GM19240 (cell line): ENCODE data around the gene FANCI.
"Not testable (repeated sequence)": the region's sequence is repeated elsewhere in the genome, so short reads cannot be mapped to it uniquely, and the experiment has no call there.

Experiments
- DNase-seq: peaks from one replicate; pipeline ENCODE4 v3.0.0; 2011; ENCODE audit warnings: low spot score; ENCODE audit not compliant: insufficient read length

FANCI gene

DNA sequence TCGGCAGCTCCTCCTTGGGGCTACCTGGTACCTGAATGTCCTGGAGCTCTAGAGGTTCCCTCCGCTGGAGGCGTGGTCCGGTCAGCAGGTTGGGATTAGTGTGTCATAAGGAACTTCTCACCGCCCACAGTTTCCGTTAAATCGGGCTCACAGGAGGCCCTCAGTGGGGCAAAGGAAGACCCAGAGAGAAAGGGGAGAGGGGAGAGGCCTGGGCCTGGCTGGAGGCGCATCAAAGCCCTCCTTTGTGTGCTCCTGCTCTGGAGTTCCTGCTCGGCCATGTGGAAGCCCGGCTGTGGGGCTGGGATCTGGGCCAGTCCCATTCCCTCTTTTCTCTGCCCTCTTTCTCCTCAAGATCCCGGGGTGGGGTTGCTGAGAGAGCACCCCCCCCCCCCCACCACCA is 22.2 kb upstream of the FANCI start, which contains the start of gene RLBP1:
Gene RLBP1 (minus strand): TSS at position 37 of the 400 bp plus-strand sequence. CDS start 2,604 bp downstream, outside the sequence.
- no peak for DNase-seq

DNA sequence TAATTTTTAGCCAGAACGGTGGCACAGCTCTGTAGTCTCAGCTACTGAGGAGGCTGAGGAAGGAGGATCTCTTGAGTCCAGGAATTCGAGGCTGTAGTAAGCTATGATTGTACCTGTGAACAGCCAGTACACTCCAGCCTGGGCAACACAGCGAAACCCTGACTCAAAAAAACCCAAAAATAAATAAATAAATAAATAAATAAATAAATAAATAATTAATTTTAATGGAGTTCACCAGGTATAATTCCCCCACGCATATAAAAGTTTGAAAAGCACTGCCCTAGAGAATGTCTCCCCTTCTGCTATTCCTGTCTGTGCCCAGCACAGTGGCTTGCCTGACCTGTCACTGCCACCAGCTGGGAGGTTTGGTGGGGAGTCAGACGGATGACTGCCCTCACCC is 18.2 kb upstream of the FANCI start:
- no peak for DNase-seq

DNA sequence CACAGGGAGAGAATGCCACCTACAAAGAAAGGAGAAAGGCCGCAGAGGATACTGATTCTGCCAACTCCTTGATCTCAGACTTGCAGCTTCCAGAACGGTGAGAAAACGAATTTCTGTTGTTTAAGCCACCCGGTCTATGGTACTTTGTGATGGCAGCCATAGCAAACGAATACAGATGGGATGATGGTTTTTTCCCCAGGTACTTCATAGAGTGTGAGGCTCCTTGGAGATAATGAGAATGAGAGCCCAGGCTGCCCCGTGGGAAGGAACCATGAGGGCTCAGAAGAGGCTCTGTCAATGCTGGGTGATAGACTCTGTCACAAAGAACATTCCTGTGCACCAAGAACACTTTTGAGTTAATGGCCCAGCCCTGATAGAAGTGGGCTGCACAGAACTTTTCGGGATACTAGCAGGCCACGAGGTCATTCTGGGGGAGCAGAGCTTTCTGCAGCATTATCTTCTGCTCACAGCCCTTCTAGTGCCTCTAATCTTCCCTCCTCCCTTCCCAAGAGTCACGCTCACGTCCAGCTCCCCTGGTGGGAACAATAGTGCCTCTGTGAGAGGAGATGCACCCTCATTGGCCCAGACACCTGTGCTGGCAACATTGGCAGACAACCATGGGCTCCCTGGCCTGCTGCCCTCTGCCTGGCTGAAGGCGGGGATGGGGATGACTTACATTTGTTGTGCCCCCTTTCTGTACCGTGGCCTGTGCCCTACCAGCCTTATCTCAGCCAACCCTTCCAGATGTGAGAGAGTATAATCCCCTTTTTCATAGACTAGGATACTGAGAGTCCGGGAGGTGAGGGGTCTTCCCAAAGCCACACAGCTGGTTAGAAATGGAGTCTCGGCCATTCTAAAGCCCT is 17.2 kb upstream of the FANCI start:
- no peak for DNase-seq

DNA sequence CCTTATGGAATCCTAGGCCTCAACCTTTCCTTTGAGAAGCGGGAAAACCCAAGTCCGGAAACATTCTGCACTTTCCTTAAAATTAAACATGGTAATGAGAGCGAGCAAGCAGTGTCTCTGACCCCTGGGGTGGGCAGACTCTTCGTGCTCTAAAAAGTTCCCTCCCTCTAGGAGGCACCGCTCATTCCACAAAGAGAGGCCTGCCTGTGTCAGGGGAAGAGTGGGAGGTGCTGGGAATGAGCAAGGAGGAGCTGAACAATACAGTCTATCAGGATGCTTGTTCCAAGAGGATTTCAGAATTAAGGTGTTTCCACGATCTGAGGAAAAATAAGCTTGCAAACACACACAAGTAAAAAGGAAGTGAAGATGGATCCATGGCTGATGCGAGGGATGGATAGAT is 16.4 kb upstream of the FANCI start:
- DNase-seq = no peak

DNA sequence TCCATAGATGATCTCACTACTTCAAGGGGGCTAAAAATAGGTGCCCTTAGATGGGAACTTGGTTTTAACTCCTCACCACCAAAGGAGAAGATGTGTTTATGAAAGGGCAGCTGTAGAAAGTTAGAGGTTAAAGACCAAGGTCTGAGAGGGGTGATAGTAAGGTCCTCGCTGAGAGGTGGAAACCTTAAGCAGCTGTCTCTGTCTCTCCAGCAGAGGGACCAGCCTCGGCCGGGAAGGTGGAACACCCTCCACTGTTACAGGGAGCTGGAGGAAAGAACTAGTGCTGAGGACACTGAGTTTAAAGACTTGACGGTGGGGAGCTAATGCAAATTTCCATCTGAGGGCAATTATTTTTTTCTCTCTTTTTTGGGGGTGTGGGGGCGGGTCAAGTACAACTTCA is 13.5 kb upstream of the FANCI start:
- no peak for DNase-seq

GRCh38 chr15:89231832-89232231 is 11.9 kb upstream of the FANCI start:
- no peak for DNase-seq

DNA sequence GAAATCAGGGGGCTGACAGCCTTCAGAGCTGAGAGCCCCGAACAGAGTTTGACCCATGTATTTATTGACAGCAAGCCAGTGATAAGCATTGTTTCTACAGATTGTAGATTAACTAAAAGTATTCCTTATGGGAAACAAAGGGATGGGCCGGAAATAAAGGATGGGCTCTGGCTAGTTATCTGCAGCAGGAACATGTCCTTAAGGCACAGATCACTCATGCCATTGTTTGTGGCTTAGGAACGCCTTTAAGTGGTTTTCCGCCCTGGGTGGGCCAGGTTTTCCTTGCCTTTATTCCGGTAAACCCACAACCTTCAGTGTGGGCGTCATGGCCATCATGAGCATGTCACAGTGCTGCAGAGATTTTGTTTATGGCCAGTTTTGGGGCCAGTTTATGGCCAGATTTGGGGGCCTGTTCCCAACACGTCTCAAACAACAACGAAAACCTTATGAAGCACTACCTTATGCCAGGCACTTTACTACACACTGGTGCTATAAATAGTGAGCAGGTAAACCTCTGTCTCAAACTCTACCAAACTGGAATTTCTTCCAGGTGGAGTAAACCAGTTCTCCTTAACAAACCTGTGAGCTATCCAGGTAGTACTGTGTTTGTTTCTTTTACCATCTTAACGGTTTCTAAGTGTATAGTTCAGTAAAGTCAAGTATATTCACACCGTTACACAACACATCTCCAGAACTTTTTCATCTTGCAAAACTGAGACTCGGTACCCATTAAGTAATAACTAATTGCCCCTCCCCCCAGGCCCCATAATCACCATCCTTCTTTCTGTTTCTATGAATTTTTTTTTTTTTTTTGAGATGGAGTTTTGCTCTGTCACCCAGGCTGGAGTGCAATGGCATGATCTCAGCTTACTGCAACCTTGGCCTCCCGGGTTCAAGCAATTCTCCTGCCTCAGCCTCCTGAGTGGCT is 3.6 kb upstream of the FANCI start:
- not testable (repeated sequence) for DNase-seq

DNA sequence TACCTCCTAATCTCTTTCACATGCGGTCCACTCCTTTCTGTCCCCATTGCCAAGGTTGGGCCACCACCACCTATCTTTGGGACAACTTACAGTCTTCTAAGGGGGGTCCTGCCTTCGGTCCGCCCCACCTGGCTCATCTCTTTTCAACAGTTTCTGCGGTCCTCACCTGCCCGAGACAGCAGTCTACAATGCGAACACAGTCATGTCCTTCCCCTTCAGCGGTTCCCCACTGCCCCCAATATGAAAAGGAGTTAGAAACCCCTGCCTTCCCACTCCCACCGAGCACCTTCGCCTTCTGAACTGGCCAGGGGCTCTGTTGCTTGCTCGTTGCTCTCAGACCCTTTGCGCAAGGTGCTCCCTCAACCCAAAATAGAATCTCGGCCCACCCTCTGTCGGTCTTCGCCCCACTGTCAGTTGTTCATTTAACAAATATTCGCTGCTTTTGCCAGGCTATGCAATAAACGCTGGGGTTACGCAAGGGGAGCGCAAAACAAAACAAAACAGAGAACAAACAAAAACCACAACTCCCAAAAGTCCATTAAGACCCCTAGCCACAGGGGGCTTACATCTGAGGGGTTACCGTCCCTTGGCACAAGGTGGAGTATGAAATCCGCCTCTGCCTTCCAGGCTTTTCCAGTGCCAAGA is 611 bp upstream of the FANCI start:
- DNase-seq = no peak

DNA sequence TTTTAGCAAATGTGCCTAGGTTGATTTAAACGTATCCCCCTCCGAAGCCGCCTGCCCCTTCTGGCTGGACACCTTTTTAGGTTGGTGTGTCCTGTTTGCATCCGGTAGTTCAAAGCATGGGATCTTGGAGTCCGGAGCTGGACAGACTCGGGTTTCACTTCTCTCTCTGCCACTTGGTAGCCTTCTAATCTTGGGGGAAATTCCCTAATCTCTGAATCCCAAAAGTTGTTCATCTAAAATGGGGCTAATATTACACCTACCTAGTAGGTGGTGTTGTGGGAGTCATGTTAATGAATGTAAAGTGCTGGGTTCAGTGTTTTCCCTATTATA is 760 bp downstream of the FANCI start:
- no peak for DNase-seq

- DNase-seq = no peak
These were observed 3.7 kb downstream of the FANCI start for GRCh38 chr15:89247446-89247845.

DNA sequence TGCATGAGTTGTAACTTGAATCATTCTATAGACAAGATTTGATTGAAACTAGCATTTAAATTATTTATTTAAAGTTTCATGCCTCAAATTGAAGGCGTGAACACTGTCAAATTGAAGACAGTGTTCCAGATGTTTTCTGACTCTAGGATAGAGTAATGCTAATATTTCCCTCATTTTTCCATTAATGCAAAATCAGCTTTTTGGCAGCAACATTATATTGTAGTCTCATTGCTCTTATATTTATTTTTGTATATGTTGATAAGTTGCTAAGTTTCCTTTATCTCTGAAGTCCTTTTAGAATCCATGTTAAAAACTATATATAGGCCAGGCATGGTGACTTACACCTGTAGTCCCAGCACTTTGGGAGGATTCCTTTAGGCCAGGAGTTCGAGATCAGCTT is 4.8 kb downstream of the FANCI start:
- DNase-seq = no peak

- not testable (repeated sequence) for DNase-seq
These were observed 6.4 kb downstream of the FANCI start for GRCh38 chr15:89250142-89250541.

DNA sequence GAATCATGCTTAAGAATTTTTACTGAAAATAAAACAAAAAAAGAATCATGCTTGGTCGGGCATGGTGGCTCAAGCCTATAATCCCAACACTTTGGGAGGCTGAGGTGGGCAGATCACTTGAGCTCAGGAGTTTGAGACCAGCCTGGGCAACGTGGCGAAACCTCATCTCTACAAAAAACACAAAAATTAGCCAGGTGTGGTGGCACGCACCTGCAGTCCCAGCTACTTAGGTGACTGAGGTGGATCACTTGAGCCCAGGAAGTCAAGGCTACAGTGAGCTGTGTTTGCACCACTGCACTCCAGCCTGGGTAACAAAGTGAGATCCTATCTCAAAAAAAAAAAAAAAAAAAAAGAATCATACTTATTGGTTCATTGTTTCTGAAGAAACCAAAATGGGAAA is 33.5 kb downstream of the FANCI start:
- DNase-seq = not testable (repeated sequence)

- no peak for DNase-seq
These were observed 34.5 kb downstream of the FANCI start for GRCh38 chr15:89278307-89278706.

- no peak for DNase-seq
These were observed 38.9 kb downstream of the FANCI start for GRCh38 chr15:89282631-89283030.

- DNase-seq = no peak
These were observed 39.4 kb downstream of the FANCI start for GRCh38 chr15:89283201-89283600.

- no peak for DNase-seq
These were observed 48.2 kb downstream of the FANCI start for GRCh38 chr15:89291934-89292438.

GRCh38 chr15:89293012-89293411 is 49.2 kb downstream of the FANCI start:
- no peak for DNase-seq

- no peak for DNase-seq
These were observed 56.1 kb downstream of the FANCI start for GRCh38 chr15:89299896-89300295.

- no peak for DNase-seq
These were observed 57.7 kb downstream of the FANCI start for GRCh38 chr15:89301304-89302089.

DNA sequence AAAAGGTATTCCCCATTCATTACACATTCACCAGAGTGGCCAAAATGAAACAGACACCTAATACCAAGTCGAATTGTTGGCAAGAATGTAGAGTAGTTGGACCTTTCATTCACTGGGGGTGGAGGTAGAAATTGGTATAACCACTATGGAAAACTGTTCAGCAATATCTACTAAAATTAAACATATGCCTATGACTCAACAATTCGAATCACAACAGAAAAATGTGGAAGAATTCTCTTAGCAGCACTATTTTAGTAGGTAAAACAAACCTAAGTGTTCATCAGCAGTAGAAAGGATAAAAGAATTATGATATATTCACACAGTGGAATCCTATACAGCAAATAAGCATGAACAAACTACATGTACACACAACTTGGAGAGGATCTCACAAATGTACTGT is 60.2 kb downstream of the FANCI start:
- no peak for DNase-seq
